T1000 (cell line): ENCODE data around the gene M1AP.
"Not testable (repeated sequence)": the region's sequence is repeated elsewhere in the genome, so short reads cannot be mapped to it uniquely, and the experiment has no call there.

Experiments
- DNase-seq: peaks from one replicate; lab custom pipeline; 2025; ENCODE audit warnings: mixed read lengths; lab: John Stamatoyannopoulos, UW

The M1AP gene

DNA sequence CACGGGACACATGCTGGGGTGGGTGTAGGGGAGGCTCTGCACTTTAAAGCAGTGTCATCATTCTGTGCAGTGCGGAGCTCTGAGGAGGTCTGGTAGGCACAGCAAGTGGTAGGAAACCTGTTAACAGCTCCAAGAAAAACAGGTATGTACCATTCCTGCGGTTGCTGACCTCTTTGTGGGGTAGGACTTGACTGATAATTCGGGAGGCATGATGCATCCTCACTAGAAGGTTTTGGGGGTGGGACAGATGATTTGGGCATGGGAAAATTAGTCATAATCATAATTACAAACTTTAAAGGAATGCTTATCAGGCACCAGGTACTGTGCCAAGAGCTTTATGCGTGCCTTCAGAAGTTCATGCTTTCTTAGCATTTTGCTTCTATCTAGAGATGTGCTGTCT lies 83.9 kb downstream of the M1AP start:
- no peak for DNase-seq

DNA sequence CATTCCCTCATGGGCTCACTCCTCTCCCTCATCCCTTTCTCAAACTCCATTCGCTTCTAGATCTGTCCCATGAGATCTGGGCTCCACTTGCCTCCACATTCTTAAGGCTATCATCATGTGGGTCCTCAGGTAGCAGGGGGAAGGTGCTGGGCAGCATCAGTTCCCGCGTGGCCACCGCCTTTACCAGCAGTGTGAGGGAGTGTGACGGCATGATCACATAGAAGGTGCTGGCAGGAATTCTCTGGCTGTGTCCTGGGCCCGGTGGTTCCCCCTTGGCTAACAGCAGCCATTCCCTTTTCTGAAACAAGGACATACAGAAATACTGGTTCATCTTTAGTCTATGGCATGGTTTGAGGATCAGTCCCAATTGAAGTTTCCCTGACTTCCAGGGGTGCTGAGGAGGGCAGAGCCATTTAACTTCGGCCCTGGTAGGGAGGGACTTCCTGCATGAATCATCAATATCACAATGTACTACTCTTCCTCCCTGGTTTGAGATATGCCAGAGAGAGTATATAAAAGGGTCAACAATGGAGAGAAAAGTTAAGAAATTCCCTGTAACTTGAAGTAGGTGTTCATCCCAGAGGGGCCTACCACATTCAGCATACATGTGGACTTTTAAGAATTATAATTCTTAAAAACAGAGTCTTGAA lies 85.9 kb downstream of the M1AP start:
- DNase-seq, result no peak

DNA sequence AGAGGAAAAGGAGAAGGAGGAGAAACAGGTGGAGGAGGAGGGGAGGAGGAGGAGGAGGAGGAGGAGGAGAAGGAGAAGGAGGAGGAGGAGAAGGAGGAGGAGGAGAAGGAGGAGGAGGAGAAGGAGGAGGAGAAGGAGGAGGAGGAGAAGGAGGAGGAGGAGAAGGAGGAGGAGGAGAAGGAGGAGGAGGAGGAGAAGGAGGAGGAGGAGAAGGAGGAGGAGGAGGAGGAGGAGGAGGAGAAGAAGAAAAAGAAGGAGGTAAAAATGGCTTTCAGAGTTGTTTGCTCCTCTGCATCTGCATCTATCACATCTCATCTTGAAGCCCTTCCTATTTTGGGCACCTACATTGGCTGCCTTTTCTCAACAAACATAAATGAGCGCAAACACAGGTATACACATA lies 87.1 kb downstream of the M1AP start:
- DNase-seq, result not testable (repeated sequence)

DNA sequence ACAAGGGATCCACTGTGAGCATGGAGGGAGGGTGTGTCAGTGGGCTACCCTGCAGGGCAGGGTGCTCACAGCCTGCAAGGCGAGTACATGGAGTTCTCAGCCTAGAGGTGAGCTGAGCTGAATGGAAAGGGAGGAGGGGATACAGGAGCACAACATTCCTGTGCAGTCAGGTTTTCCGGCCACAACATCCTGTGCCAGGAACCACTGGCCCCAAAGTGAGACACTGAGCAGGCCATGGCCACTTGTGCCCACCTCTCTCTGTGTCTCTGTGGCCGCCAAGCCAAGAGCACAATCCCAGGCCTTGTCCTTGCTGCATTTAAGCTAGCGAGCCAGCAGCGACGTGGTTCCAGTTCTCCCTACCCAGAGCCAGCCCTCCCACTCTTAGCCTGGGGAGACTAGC lies 87.5 kb downstream of the M1AP start:
- no peak for DNase-seq

DNA sequence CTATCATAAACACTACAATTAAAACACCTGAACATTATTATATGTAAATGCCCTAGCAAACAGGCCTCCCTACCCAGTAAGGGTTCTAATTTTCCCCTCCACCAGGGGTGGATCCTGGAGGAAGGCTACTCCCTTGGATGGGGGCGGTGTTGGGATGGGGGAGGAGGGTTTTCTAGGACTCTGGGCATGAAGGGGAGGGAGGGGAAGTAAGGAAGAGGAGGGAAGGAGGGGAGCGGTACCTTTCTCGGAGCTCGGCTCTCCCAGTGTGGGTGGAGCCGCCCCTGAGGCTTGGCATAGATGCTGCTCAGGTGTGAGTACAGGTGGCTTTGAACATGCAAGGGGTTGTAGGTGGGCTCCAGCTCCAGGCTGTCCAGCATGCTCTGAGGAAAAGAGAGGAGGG lies 88.2 kb downstream of the M1AP start:
- no peak for DNase-seq

DNA sequence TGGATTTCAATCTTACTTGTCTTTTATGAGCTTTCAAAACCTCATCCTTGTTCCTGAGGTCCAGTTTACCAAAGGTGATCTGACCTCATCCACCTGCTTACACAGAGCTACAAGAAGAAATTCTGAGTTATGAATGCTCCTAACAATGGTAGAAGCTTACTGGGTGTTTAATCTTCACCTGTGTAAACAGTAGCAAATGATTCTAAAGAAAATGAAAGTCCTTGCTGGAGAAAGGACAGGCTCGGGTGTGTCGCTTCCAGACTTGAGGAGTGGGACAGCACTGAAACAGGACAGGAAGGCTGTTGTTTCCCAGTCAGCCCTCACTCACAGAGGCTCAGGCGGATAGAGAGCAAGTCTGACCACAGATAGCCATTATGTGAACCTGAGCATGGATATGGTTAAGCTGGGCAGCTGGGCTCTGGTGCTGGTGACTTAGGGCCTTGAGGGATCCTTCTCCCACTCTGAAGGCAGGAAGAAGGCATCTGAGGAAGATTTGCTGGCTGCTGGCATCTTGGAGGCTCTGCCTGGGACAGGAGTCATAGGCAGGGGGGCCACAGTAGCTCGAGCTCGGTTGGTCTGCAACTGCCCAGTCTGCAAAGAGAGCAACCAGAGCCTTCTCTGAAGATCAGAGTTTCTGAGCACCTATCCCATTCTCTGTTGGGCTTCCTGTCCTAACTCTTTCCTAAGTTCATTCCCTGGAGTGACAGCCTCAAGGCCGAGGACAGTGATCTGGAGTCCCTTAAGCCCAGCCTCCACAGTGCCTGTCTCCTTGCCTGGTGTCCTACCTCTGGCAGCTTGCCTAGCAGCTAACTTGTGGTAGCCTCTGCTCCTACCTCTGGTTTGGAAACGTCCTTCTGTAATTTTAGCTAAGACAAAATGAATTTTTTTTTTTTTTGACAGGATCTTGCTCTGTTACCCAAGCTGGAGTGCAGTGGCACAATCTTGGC lies 89.6 kb downstream of the M1AP start:
- DNase-seq, result no peak

DNA sequence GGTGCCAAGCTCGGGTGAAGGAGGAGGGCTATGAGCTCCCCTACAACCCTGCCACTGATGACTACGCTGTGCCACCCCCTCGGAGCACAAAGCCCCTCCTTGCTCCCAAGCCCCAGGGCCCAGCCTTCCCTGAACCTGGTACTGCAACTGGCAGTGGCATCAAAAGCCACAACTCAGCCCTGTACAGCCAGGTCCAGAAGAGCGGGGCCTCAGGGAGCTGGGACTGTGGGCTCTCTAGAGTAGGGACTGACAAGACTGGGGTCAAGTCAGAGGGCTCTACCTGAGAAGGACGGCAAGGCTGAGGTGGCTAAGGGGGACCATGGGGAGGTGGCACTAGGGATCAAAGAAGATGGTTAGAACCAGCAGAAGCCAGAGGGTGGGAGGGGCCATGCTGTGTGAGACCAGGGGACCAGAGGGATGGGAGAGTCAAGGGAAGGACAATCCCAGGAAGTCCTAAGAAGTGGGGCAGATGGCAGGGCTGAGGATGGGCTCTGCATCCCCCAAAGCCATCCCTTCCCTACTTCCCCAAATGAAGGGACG lies 91.2 kb downstream of the M1AP start:
- DNase-seq, result no peak

DNA sequence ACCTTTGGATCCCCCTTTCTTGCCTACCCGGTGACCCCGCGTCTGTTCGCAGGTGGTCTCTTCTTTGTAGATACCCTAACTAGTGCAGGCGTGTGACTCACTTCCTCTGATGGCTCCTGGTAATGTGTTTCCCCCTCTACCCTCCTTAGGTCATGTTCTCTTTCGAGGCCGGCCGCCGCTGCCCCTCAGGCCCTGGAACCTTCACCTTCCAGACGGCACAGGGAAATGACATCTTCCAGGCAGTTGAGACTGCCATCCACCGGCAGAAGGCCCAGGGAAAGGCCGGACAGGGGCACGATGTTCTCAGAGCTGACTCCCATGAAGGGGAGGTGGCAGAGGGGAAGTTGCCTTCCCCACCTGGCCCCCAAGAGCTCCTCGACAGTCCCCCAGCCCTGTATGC lies 92.0 kb downstream of the M1AP start:
- no peak for DNase-seq

DNA sequence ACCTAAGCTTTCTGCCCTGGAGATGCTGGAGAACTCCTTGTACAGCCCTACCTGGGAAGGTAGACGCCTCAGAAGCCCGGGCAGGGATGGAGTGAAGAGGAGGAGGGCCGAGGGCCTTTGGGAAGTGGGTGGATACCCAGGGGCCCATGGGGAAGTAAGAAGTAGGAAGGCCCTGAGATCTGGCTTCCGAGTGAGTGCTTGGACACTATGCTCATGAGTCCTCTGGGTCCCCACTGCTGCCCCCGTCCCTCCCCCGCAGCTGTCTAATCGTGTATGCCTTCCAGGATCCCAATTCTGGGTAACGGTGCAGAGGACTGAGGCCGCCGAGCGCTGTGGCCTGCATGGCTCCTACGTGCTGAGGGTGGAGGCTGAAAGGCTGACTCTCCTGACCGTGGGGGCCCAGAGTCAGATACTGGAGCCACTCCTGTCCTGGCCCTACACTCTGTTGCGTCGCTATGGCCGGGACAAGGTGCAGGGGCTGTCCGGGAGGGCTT lies 92.5 kb downstream of the M1AP start:
- DNase-seq, result no peak

DNA sequence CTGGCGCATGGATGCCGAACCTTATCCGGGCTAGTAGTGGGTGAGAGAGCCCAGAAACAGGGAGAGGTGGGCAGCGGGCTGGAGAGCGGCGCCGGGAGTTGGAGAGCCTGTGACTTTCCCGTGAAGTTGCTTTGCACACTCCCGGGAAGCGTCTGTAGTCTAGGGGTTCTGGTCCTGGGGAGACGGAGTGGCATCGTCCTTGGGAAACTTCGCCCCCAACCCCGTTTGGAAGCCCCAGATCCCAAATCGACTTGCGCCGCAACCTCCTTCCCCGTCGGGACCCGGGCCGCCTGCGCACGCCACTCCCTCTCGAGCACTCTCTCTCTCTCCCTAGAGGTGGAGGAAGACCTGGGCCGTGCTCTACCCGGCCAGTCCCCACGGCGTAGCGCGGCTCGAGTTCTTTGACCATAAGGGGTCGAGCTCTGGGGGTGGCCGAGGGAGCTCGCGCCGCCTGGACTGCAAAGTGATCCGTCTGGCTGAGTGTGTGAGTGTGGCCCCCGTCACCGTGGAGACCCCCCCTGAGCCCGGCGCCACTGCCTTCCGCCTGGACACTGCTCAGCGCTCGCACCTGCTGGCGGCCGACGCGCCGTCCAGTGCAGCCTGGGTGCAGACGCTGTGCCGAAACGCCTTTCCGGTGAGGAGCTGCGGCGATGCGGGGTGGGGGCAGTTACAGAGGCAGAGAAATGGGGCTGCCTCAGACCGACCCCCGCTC lies 93.2 kb downstream of the M1AP start:
- no peak for DNase-seq

DNA sequence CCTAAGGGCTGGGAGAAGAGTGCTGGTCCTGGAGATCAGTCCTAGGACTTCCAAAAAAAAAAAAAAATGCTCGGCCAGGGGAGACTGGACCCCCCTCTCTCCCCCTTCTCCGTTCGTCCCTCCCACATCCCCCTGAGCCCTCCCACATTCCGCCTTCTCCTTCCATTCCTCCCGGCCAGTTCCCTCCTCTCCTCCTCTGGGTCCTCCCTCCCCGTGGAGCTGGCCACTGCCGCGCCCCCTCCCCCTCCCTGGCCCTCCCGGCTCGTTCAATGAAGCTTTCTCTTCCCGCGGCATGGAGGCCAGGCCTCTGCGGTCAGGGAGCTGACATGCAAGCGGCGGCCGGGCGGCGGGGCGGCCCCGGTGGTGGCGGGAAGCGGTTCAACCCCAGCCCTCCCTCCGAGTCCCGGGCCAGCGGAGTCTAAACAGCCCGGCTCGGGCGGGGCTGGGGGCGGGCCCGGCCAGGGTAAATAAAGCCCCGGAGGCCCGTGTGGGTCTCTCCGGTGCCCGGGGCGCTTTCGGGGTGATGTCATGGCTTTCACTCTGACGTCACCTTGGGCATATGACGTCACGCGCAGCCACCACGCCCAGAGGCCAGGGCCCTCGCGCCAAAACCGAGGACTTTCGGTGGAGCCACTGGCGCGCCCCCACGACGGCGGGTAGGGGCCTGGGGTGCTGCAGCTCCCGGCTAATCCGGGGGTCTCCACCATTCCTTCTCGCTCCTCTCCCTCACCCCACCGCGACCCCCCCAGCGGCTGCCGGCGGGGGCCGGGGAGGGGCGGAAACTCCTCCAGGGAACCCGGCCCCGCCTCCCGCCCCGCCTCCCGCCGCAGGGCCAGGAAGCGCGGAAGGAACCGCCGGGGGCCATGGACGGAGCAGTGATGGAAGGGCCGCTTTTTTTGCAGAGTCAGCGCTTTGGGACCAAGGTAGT lies 94.0 kb downstream of the M1AP start, which contains the start of the genes DOK1 and LOXL3:
Gene DOK1 (plus strand): TSS at position 829 of the 928 bp plus-strand sequence. CDS start 35 bp downstream, at position 864.
Gene LOXL3 (minus strand): TSS at position 51 of the 928 bp plus-strand sequence. CDS start 1,308 bp downstream, outside the sequence.
- peak; percentile 66 for DNase-seq

DNA sequence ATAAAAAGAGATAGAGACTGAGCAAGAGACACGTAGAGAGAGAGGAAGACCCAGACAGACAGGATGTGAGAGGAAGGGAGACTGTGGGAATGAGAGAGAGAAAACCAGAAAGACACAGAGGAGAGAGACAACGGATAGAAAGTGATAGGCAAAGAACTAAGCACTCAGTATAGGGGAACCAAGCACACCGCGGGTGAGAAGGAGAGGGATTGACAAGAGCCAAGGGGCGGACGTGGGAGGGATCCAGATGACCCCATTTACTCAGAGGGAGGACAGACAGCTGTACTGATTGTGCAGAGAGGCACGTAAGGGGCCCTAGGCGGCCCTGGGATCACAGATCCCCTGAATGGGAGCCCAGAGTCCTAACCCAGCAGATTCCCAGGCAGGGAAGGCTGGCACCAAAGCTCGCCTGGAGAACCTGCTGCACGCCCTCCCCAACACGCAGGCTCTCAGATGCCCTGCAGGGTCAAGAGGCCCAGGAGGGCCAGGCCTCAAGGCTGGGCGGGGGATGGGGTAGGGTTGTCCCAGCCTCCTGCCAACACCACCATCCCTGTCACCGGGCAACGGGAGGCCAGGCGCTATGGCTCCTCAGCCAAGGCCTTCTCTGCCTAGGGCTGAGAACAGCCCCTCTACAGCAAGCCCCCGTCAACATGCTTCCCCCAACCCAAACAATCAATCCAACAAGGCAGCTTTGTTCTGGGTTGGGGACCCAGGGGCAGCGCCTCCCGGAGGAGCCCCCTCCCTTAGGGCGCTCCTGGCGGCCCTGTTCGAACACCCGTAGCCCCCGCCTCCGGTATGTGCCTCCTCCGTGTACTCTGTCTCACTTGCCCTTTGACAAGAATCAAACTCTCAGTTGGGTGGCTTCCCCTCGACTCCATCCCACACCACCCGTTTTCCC lies 95.0 kb downstream of the M1AP start:
- no peak for DNase-seq

DNA sequence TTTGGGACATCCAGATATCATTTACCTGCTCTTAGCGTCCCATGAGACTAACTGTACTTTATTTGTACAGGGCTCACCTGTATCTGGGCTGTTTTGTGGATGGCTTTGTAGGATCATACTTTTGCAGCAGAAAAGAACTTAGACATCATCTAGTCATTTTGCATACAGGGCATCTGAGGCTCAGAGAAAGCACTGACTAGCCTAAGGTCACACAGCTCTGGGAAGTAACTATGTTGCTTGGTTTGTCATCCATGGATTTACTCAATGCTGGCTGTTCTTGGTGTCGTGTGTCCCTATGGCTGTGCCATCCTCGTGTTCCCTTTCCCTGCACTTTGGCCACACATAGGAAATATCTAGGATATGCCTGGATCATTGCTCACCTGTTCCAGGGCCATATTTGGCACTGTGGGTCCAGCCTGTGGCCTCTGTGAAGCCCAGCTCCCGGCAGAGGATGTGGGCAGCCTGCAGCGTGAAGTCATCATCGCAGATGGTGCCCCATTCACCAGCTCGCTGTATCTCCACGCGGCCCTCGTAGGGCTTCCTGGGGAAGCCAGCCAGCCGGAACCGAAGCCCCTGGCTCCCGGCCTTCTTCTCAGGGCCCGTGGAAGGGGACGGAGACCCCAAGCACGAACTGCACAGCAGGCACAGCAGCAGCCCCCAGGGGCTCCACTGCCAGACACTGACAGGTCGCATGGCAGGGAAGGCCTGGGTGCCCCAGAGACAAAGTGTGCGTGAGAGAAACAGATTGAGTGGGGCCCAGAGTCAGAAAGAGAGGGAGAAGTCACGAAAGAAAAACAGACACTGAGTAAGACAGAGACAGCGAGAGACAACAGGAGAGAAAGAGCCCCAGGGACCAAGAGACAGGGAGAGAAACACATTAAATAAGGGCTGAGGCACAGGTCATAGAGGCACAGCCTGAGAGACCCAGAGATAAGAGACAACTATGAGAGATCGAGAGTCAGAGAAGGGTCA lies 95.9 kb downstream of the M1AP start:
- no peak for DNase-seq

DNA sequence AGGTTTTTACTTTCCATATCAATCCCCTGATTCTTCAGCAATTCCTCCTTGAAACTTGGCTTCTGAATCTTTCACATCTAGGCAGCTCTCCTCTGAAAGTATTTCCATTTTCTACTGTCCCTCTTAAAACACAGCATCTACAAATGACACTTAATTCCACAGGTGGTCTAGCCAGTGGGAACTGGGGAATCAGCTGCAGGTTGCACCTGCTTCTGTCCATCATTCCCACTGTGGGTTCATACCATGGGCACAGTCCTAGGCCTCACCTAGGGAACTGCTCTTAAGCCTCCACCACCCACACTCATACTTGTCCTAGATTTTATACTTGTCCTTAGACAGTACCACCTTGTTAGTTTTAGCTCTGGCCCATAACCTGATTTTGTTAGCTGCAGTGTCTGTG lies 96.6 kb downstream of the M1AP start:
- DNase-seq, result no peak

DNA sequence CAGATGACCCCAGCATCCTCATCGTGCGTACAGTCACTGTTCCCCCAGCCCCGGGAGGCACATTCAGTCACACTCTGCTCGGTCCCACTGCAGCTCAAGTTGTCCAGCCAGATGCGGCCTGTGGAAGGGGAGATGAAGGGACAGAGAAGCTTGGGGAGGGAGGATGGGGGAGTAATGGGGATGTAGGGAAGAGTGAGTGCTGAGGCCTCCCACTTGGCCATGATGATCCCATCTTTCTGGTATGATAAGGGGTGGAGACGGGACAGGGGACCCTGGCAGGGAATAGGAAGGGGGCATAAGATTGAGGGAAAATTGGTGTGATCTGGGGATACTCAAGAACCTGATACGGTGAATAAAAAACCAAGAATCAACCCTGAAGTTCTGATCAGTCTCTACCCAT lies 97.9 kb downstream of the M1AP start:
- DNase-seq, result no peak

DNA sequence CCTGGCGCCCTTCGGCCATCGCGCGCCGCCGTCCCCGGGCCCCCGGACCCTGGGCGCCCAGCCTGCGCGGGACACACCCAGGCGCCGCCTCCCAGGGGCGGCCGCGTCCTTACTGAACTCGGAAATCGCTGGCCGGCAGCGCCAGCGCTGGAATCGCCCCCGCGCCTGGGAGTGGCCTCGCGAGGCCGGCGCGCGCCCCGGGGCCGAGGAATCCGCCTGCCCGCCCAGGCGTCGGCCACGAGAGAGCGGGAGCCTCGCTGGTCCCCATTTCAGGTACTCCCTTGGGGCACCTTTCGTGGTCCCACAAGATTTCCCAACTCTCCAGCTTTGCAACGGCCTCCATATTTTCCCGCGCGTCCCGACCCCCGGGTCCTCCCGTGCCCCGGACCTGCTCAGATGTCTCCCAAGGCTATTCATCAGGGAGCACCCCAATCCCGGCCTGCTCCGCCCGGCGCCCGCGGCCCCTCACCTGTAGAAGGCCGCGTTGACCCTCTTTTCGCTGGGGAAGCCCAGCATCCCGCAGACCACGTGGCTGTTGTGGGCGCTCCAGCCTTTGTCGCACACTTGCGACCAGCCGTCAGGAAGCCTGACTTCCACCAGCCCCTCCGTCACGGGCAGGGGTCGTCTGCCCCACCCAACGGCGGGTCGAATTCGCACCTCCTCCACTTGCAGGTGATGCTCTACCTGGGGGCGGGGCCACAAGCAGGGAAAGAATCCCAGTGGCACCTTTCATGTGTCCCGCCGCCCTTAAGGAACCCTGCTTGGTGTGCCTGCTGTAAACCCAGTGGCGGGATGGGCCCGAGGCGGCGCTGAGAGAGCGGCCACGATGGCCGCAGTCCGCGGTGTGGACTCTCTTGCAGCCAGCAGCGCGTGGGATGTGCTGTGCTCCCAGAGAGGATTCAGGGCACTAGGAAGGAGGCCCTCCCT lies 99.0 kb downstream of the M1AP start:
- no peak for DNase-seq

DNA sequence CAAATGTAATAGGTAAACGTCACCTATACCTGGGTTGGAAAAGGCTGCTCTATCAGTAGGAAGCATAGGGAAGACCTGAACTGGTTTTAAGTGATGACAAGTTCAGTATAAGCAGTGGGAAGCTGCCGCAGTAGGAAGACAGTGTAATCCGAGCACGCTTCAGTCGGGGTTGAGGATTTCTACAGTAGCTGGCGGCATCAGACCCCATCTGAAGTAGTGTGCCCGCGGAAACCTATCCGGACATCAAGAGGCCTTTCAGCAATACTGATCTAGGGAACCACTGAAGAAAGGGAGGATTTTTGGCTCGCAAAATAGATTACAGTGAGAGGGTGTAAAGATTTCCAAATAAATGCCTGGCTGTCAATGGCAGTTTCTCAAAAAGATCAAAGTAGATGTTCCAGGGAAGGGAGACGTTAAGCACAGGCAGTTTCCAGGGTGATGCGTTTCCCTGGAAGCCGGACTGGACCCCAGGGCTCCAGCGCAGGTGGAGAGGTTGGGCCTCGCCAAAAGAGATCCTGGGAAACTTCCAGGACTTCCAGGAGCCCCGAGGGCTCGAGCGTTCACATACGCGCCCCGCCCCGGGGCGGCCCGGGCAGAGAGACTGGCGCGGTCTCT lies 99.7 kb downstream of the M1AP start:
- no peak for DNase-seq
